GM13976 (cell line): Measurements from ENCODE around the gene TAAR9.

Experiments
- DNase-seq: peaks from one replicate; pipeline ENCODE4 v3.0.0; 2012; ENCODE audit warnings: low spot score
- in situ Hi-C: fragments of 300-500 bp; cut with MboI; formaldehyde crosslinking; loops from one replicate; pipeline ENCODE4 v1.12.0; 2022; ENCODE audit warnings: low sequenced_read_pairs, mixed read lengths, inconsistent platforms; ENCODE audit not compliant: unreplicated experiment
- TF ChIP-seq, protein P1 (sequence below): IDR thresholded peaks from 2 replicates; pipeline ENCODE4 v1.5.1; 2012; ENCODE audit warnings: borderline replicate concordance, mild to moderate bottlenecking; ENCODE audit not compliant: insufficient read depth; ENCODE audit errors: extremely low read depth, missing control alignments, control extremely low read depth

Gene TAAR9

DNA sequence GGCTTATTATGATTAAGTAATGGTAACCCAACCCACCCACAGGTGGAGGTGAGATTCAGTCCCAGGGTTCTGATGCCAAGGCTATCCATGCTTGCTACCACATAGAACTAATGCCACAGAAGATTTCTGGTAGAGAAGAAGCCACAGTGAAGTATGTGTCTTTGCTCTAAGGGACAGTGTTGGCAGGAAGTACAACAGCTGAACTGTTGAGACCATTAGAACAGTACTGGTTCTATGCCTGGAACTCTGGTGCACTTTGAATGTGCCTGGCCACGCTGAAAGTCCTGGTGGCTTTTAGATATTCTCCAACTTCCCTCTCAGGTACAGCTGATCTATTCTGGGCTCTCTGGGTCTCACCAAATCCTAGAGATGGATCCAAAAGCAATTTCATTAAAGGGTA lies 32.9 kb upstream of the TAAR9 start:
- in situ Hi-C loops, result no loop called here
- DNase-seq, result no peak
- TF ChIP-seq, protein P1, sequence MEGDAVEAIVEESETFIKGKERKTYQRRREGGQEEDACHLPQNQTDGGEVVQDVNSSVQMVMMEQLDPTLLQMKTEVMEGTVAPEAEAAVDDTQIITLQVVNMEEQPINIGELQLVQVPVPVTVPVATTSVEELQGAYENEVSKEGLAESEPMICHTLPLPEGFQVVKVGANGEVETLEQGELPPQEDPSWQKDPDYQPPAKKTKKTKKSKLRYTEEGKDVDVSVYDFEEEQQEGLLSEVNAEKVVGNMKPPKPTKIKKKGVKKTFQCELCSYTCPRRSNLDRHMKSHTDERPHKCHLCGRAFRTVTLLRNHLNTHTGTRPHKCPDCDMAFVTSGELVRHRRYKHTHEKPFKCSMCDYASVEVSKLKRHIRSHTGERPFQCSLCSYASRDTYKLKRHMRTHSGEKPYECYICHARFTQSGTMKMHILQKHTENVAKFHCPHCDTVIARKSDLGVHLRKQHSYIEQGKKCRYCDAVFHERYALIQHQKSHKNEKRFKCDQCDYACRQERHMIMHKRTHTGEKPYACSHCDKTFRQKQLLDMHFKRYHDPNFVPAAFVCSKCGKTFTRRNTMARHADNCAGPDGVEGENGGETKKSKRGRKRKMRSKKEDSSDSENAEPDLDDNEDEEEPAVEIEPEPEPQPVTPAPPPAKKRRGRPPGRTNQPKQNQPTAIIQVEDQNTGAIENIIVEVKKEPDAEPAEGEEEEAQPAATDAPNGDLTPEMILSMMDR, result no peak

DNA sequence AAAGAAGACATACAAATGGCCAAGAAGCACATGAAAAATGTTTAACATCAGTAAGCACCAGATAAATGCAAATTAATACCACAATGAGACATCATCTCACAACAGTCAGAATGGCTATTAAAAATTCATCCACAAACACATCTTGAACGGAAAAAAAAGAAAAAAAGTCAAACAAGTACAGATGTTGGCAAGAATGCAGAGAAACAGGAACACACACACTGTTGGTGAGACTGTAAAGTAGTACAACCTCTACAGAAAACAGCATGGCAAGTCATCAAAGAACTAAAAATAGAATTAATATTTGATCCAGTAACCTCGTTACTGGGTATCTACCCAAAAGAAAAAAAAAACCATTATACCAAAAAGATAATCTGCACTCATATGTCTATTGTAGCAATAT lies 31.6 kb upstream of the TAAR9 start:
- TF ChIP-seq, protein P1, result no peak
- no peak for DNase-seq
- in situ Hi-C loops, result no loop called here

DNA sequence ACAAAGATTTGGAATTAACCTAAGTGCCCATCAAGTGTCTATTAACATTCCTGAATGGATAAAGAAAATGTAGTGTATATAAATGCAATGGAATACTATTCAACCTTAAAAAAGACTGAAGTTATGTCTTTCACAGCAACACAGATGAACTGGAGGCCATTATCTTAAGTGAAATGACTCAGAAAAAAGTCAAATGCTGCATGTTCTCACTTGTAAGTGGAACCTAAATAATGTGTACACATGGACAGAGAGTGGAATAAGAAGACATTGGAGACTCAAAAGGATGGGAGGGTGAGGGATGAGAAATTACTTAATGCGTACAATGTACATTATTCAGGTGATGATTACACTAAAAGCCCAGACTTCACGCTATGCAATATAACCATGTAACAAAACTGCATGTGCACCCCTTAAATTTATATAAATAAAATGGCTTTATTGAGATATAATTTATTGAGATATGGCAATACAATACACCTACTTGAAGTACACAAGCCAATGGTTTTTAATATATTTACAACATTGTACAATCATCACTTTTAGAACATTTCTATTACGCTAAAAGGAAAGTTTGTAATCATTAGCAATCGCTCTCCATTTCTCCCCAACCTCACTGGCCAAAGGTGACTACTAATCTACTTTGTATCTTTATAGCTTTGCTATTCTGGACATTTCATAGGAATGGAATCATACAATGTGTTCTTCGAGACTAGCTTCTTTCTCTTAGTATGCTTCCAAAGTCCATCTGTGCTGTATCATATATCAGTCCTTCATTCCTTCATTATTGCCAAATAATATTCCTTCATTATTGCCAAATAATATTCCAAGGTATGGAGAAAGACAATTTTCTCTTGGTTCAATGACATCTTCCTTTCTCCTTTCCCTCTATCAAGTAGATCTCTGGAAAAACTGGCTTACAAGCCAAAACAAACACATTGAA lies 30.9 kb upstream of the TAAR9 start:
- in situ Hi-C loops, result no loop called here
- TF ChIP-seq, protein P1, result no peak
- DNase-seq, result no peak

DNA sequence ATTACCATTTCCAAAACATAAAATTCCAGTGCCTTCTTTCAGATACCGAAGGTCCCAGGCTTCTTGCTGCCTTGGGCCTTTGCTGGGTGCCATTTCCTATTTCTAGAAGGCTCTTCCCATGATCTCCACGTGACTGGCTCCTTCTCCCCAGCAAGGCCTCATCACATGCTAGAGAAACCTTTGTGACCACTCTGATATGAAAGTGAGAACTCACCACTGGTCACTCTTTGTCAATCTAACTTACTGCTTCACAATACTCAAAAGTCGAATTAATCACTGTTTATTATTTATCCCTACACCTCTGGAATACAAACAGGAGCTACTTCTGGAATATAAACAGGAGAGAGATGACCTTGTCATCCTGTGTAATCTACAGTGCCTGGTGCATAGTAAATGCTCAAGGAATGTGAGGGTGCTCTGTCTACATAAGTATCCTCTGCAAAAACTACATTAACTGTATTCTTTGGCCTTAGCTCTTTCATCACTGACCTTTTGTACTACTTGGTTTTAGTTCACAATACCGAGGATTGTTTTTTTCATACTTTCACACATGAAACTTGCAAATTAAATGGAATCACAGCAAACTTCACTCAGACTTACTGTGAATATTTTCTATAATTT lies 26.8 kb upstream of the TAAR9 start:
- TF ChIP-seq, protein P1, result no peak
- in situ Hi-C loops, result no loop called here
- no peak for DNase-seq

DNA sequence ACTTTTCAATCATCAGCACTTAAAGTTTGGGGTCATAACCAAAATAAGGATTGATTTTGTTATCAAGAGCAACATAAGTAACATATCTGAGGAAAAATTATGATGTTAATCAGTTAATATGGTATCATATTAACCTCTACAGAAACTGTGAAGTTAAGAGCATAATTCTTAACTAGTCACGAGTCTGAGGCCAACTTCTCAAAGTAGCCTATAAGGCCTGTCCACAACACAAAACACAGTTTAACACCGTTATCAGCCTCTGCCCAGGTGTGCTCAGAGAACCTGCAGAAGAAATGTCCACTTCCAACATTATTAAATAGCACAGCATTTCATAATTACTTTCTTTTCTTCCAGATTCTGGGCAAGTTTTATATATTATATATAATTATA lies 26.3 kb upstream of the TAAR9 start:
- in situ Hi-C loops, result no loop called here
- TF ChIP-seq, protein P1, result no peak
- no peak for DNase-seq

DNA sequence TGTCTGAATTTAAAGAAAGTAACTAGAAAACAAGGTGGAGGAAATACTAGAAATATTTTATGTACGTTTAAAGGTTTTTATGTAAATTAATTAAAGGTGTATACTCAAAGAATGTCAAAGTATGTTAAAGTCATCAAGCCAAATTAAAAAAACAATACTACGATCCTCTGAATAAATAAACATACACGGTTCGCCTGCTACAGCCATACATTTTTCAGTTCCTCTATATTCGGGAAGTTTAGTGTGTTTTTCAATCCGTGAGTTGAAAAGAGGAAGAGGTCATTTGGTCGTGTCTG lies 25.8 kb upstream of the TAAR9 start:
- TF ChIP-seq, protein P1, result no peak
- no peak for DNase-seq
- in situ Hi-C loops, result no loop called here
